SKM-1 (cell line): ENCODE data around the gene SOSTDC1.
"Not testable (repeated sequence)": the region's sequence is repeated elsewhere in the genome, so short reads cannot be mapped to it uniquely, and the experiment has no call there.

ENCODE experiments used
- DNase-seq: peaks from one replicate; lab custom pipeline; 2025; ENCODE audit not compliant: unreplicated experiment; lab: John Stamatoyannopoulos, UW

SOSTDC1 gene

DNA sequence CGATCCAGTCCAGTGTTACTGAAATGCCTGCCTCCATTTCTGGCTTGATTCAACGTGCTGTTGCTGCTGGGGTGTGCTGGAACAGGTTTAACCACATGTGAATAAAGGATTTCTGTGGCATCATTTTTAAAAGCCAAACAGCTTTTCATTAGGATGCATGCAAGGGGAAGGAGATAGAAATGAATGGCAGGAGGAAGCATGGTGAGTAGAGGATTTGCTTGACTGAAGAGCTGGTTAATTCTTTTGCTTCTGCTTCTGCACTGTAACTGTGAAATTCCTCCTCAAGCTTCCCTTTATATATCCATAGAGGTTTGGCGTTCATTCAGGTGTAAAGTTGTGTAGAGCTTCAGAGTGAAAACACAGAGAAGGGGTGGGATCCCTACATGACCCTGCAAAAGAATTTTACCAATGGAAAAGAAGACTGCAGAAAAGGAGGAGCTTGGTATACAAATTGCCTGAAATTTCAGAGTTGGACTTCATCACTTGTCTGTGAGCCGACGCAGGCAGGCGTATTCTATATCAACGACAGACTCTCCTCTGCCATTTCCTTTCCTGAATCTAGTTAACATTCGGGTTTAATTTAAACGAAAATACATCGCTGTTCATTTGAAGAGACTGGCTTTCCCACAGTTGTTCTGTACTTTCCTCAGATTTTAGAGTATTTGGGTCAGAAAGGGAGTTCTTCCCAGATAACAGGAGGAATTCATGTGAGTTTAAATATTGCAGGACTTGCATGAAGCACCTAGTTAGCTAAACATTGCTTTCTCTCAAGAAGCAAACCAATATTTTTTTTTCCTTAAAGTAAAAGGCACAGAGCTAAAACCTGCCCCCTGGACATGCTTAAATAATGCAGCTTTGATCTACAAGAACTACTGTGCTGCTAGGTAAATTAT, at the start of gene SOSTDC1:
Gene SOSTDC1 (minus strand): TSS at position 270 of the 893 bp plus-strand sequence. CDS start 70 bp downstream, at position 200.
- DNase-seq, result no peak

DNA sequence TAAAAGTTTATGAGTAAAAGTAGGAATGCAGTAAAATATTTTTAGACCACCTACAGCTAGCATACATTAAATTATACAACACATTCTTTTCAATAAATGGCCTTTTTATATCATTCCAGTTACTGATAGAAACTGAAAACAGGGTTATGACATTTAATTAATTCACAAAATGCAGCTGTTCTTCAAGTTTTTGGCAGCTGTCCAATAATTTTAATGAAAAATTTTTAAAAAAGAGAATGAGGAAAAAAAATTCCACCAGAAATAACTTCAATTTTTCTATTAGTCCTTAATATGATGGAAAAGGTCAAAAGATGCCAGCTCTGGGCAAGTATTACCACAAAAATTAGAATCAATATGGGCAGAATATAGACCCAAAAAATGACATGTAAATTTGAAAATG, 49.2 kb upstream of the SOSTDC1 start:
- no peak for DNase-seq

DNA sequence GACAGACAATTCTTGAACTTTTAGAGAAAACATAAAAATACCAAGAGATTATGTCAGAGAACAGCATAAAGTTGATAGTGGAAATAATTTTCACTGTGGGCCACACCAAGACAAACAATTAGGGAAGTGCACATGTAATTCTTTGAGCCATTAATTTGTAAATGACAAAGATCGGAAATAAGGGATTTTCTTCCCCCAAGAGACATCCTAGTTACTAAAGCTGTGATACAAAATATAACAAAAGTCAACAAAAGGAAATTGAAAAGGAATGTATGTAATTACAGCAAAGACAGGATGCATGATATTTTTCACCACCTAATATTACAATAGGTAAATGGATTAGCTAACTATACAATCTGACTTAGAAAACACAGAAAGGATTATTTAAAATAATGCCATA, 48.7 kb upstream of the SOSTDC1 start:
- DNase-seq, result no peak

DNA sequence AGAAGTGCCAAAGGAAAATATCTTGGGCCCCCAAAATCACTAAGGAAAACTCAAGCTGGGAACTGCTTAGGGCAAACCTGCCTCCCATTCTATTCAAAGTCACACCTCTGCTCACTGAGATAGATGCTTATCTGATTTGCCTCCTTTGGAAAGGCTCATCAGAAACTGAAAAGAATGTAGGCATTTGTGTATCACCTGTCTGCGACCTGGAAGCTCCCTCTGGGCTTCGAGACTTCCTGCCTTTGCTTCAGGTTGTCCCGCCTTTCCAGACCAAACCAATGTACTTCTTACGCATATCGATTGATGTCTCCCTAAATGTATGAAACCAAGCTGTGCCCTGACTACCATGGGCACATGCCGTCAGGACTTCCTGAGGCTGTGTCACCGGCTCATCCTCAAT, 46.6 kb upstream of the SOSTDC1 start:
- DNase-seq, result no peak

DNA sequence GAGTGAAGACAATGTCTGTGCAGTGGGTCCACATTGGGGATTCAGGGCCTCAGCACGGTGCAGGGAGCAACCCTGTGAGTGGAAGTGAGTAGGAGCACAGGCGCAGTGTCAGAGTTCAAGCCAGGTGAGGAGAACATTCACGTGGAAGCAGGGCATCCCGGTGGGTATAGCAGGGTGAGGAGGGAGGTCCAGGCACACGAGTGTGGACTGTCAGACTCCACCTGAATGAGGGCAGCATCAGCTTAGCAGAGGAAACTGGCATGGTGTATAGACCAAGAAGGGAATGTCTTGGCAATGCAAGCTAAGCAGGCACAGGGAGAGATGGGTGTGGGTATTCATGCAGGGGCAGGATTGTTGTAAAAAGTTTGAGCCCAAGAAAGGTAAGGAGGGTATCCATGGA, 45.8 kb upstream of the SOSTDC1 start:
- no peak for DNase-seq

DNA sequence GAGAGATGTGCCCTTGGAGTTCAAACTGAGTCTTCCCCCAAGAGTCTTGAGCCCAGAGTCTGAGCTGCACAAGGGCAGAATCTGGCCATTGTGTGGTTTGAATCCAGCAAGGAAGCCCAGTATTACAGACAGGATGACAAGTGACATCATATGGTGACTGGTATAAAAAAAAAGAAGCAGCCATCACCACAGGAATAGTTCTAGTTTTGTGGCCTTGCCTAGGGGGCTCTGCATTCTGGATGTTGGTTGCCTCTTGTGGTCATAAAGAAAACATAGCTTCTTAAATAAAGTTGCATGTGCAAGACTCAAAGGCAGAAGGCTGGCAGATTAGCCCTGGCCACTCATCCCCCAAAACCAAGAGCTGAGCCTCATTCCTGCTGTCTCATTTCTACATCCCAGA, 44.3 kb upstream of the SOSTDC1 start:
- DNase-seq, result no peak

- DNase-seq, result not testable (repeated sequence)
Measured at GRCh38 chr7:16506422-16506821, 40.9 kb upstream of the SOSTDC1 start.

- no peak for DNase-seq
Measured at GRCh38 chr7:16504019-16504418, 38.5 kb upstream of the SOSTDC1 start.

- no peak for DNase-seq
Measured at GRCh38 chr7:16502303-16502702, 36.8 kb upstream of the SOSTDC1 start.

- DNase-seq, result no peak
Measured at GRCh38 chr7:16498122-16498521, 32.6 kb upstream of the SOSTDC1 start.

GRCh38 chr7:16494955-16495719, 29.6 kb upstream of the SOSTDC1 start:
- DNase-seq, result no peak

DNA sequence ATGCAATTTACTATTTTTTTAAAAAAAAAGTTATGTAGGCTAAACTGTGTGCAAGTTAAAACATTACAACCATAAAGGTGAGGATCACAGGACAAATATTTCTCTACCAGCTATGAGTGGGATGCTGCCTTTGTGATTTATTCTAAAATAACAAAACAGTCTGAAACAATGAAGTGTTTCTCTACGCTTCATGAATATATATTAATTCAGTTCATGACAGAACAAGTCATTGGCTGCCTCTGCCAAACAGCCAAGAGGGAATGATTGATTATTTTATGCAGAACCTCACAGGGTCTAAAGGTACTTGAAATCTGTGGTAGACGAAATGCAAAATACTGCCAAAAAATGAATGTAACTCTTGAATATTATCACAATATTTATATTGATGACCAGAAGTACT, 29.0 kb upstream of the SOSTDC1 start:
- DNase-seq, result no peak

DNA sequence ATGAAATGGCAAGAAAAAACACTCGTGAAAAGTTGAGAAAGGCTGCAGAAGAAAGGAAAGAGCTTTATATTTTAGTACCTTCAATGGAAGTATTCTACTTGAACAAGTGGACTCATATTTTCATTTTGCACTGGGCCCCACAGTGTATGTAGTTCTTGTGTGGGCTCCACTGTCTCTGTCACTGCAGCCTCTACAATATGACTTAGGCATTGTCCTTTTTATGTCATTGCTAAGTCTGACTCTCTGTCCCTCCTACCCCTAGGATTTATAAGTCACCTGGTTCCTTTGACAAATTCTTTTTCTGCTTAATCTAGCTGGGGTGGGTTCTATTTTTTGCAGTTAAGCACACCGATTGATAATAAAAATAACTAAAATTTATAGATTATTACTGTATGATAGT, 27.7 kb upstream of the SOSTDC1 start:
- no peak for DNase-seq

GRCh38 chr7:16492513-16493062, 27.1 kb upstream of the SOSTDC1 start:
- DNase-seq, result no peak

GRCh38 chr7:16491148-16491547, 25.6 kb upstream of the SOSTDC1 start:
- DNase-seq, result no peak

DNA sequence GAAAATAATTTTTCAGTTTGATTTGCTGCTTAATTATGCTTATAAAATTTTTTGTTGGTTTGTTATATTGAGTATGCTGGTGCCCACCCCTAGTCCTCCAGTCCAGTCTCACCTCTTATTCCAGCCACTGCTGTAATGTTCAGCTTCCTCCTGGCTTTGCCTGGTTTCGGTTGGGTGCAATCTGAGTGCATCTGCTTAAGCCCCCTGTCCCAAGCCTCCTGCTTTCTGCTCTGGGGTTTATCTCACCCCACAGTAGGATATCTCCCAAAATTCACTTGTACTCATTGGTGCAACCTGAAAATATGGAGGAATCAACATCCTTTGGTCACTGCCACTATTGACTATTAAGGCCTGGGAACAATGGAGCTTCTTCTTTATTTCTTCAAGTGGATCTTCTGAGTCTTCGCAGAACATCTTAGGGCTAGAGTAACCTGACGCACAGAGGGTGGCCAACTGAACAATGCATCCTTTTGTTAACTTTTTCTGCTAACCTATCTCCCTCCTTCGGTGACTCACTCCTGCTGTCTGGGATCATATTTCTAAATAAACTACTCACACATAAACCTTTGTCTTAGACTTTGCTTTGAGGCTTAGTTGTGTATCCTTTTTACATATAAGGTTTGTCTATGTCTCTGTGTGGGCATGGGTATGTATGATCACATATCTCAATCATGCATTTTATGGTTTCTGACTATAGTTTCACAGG, 19.1 kb upstream of the SOSTDC1 start:
- DNase-seq, result no peak

GRCh38 chr7:16479591-16479990, 14.1 kb upstream of the SOSTDC1 start:
- no peak for DNase-seq

DNA sequence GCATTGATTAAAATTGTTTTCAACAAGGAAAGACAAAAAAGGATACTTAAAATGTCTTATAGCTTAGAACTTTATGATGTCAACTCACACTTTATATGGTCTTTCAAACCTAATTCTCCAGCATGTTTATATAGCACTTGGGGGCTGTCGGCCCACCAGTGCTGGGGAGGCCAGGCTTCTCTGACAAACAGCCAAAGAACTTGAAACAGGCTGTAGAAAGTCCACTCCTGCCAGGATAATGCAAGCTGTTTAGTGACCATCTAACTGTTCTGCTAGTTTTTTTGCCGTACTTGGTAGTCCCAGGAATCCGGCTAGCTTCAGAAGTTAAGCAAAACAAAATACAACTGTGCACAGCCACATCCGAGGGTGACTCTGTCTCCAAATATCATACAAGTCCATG, 13.6 kb upstream of the SOSTDC1 start:
- no peak for DNase-seq

DNA sequence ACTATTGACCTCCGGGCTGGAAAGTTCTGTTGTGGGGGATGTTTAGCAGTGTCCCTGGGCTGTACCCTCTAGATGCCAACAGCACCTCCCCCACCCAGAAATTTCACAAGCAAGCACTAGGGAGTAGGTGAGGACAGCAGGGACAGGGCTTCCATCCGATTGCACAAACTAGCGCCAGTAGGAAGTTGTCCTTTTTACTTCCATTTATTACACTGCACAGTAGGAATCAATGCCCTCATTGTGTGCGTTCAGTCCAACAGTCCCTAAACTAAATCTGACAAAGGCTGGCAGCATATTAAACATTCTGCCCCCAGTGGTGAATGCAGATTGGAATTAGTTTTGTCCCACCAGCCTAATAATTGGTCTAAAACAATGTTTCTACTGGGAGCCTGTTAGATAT, 6.4 kb upstream of the SOSTDC1 start:
- no peak for DNase-seq

GRCh38 chr7:16463949-16464715, 1.4 kb downstream of the SOSTDC1 start:
- DNase-seq, result no peak

DNA sequence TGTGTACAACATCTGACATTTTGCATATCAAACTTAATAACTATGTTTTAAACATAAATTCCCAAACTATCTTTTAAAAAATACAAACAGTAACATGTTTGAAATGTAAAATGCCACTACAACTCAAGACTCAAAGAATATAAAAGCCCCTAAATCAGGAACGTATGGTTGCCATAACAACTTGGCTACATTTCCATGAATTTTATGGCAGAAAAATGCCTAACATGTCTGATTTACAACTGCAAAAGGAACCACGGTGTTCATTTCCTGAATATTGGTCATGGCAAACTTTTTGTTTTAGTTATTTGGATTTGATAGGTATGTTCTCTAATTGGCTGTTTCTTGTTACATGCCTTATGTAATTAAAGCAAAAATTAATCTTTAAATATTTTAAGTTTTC, 2.0 kb downstream of the SOSTDC1 start:
- DNase-seq, result no peak
